Spinal cord (tissue), 10 donors: ENCODE measurements around the gene HDHD3. TPM values are rescaled to one million over a fixed set of nuclear protein-coding genes. Genes with fewer than 3 reads are reported as not detected.
"Not testable (repeated sequence)": the region's sequence is repeated elsewhere in the genome, so short reads cannot be mapped to it uniquely, and the experiment has no call there.

Experiments
- DNase-seq, 6 donors: peaks; one replicate each; pipeline versions ENCODE4 v3.0.0 to v3.0.0-alpha.2; 2013 to 2015; ENCODE audit warnings: low spot score in 6 of 6, low read depth in 4 of 6
- H3K27ac ChIP-seq: one replicate; pipeline ENCODE4 v1.5.1; 2013; ENCODE audit warnings: low read depth, low read length, control low read depth
- H3K27me3 ChIP-seq: one replicate; pipeline ENCODE4 v1.6.1; 2013; ENCODE audit warnings: low read length; ENCODE audit not compliant: control insufficient read depth, insufficient read depth
- H3K36me3 ChIP-seq: one replicate; pipeline ENCODE4 v1.6.1; 2013; ENCODE audit warnings: low read length; ENCODE audit not compliant: control insufficient read depth, insufficient read depth
- H3K4me1 ChIP-seq: one replicate; pipeline ENCODE4 v1.6.1; 2013; ENCODE audit warnings: low read length; ENCODE audit not compliant: control insufficient read depth, insufficient read depth
- H3K4me3 ChIP-seq: one replicate; pipeline ENCODE4 v1.5.1; 2013; ENCODE audit warnings: low read depth, low read length, control low read depth
- H3K9me3 ChIP-seq: one replicate; pipeline ENCODE4 v1.6.1; 2013; ENCODE audit warnings: low read length; ENCODE audit not compliant: control insufficient read depth, insufficient read depth
- WGBS: methylation state at CpG from one replicate; pipeline ENCODE4 v1.1.5; 2013; ENCODE audit warnings: missing lambda C conversion rate; ENCODE audit not compliant: insufficient coverage; 5-methylcytosine and 5-hydroxymethylcytosine counted together
- polyA plus RNA-seq, 2 donors: library from polyadenylated mRNA; unstranded; fragments of 120-200 nt; gene quantifications; one replicate each; pipeline ENCODE4 v1.2.1, GENCODE V29; 2013; ENCODE audit not compliant: insufficient read length in 2 of 2
- total RNA-seq, 2 donors: library from RNA; depleted of rRNA in 1 of 2; stranded (reverse); fragments of 120-200 nt in 1 of 2; fragments of >200 nt in 1 of 2; gene quantifications; one replicate each; pipeline versions ENCODE4 v1.2.3 to v1.2.4, GENCODE V29; 2013 to 2014
- donor health status: healthy.

Gene HDHD3
- total and polyA plus RNA-seq, 4 donors, result 9.6 to 15.4 (median 13.8) TPM

- not testable (repeated sequence) for H3K27ac ChIP-seq, H3K27me3 ChIP-seq, H3K4me3 ChIP-seq, H3K9me3 ChIP-seq
- WGBS, result 18% methylated on average over 5 of the region's 7 CpGs
- peaks cover 14% of the 10 kb centered on the region for H3K36me3 ChIP-seq
- peaks cover 25% of the 10 kb centered on the region for H3K4me1 ChIP-seq
- DNase-seq, result peak in 4 of 6 donors; percentile 27 to 84 (median 65)
Measured at GRCh38 chr9:113406873-113407511, 30.2 kb upstream of the HDHD3 start.

GRCh38 chr9:113406353-113406752 lies 29.6 kb upstream of the HDHD3 start:
- H3K9me3 ChIP-seq, H3K4me3 ChIP-seq, DNase-seq, H3K27ac ChIP-seq, H3K27me3 ChIP-seq: not testable (repeated sequence)
- Histone ChIP-seq H3K36me3 (peaks cover 14% of the 10 kb centered on the region), H3K4me1 (peaks cover 22% of the 10 kb centered on the region)
- 94% methylated on average over 4 of the region's 9 CpGs for WGBS

GRCh38 chr9:113403646-113404045 lies 26.9 kb upstream of the HDHD3 start:
- Histone ChIP-seq H3K9me3 (no peaks in the 10 kb centered on the region), H3K4me1 (peaks cover 18% of the 10 kb centered on the region), H3K36me3 (peaks cover 7% of the 10 kb centered on the region), H3K27ac (no peak overlapping the region), H3K4me3 (no peak overlapping the region), H3K27me3 (no peaks in the 10 kb centered on the region)
- DNase-seq, result no peak
- 100% methylated on average over 1 of the region's 2 CpGs for WGBS

GRCh38 chr9:113401027-113401792 lies 24.4 kb upstream of the HDHD3 start, which contains the start of gene ALAD:
TSS of gene ALAD (minus strand) at chr9:113401284. CDS start at chr9:113393559, 7,725 bp downstream.
- under 1% methylated on average over 47 of the region's 50 CpGs for WGBS
- peak within 1 kb of the TSS; percentile 96 for H3K4me3 ChIP-seq
- H3K27ac ChIP-seq, result peak within 1 kb of the TSS; percentile 71
- peak; percentile 92 to 100 (median 98) for DNase-seq
- H3K36me3 ChIP-seq, result peaks cover 10% of the 10 kb centered on the region
- H3K27me3 ChIP-seq, result no peaks in the 10 kb centered on the region
- peaks cover 18% of the 10 kb centered on the region for H3K4me1 ChIP-seq
- H3K9me3 ChIP-seq, result no peaks in the 10 kb centered on the region

GRCh38 chr9:113399646-113400200 lies 22.9 kb upstream of the HDHD3 start:
- WGBS, result 90% methylated on average over 2 of the region's 3 CpGs
- no peaks in the 10 kb centered on the region for H3K27me3 ChIP-seq
- no peak overlapping the region for H3K4me3 ChIP-seq
- H3K36me3 ChIP-seq, result peaks cover 16% of the 10 kb centered on the region
- no peak overlapping the region for H3K27ac ChIP-seq
- H3K4me1 ChIP-seq, result peaks cover 18% of the 10 kb centered on the region
- DNase-seq, result no peak
- no peaks in the 10 kb centered on the region for H3K9me3 ChIP-seq

- H3K9me3 ChIP-seq, result no peaks in the 10 kb centered on the region
- no peak overlapping the region for H3K27ac ChIP-seq
- H3K36me3 ChIP-seq, result peaks cover 21% of the 10 kb centered on the region
- no peaks in the 10 kb centered on the region for H3K27me3 ChIP-seq
- peaks cover 18% of the 10 kb centered on the region for H3K4me1 ChIP-seq
- no peak for DNase-seq
- H3K4me3 ChIP-seq, result no peak overlapping the region
- WGBS, result 96% methylated on average over 3 of the region's 5 CpGs
Measured at GRCh38 chr9:113398796-113399195, 22.0 kb upstream of the HDHD3 start.

- H3K36me3 ChIP-seq, result peaks cover 32% of the 10 kb centered on the region
- DNase-seq, result no peak
- no peaks in the 10 kb centered on the region for H3K27me3 ChIP-seq
- no peak overlapping the region for H3K4me3 ChIP-seq
- H3K4me1 ChIP-seq, result peaks cover 18% of the 10 kb centered on the region
- no peaks in the 10 kb centered on the region for H3K9me3 ChIP-seq
- H3K27ac ChIP-seq, result no peak overlapping the region
- 85% methylated on average over 1 of the region's 3 CpGs for WGBS
Measured at GRCh38 chr9:113397203-113397631, 20.4 kb upstream of the HDHD3 start.

GRCh38 chr9:113395000-113395861 lies 18.4 kb upstream of the HDHD3 start:
- H3K36me3 ChIP-seq, result peaks cover 52% of the 10 kb centered on the region
- H3K9me3 ChIP-seq, result no peaks in the 10 kb centered on the region
- no peaks in the 10 kb centered on the region for H3K27me3 ChIP-seq
- no peak overlapping the region for H3K27ac ChIP-seq
- peaks cover 8% of the 10 kb centered on the region for H3K4me1 ChIP-seq
- no peak overlapping the region for H3K4me3 ChIP-seq
- DNase-seq, result no peak
- WGBS, result 94% methylated on average over 5 of the region's 9 CpGs

- no peak overlapping the region for H3K27ac ChIP-seq
- H3K36me3 ChIP-seq, result peaks cover 71% of the 10 kb centered on the region
- no peaks in the 10 kb centered on the region for H3K9me3 ChIP-seq
- no peaks in the 10 kb centered on the region for H3K4me1 ChIP-seq
- H3K27me3 ChIP-seq, result no peaks in the 10 kb centered on the region
- H3K4me3 ChIP-seq, result no peak overlapping the region
- 89% methylated on average over 5 of the region's 7 CpGs for WGBS
- no peak for DNase-seq
Measured at GRCh38 chr9:113393281-113393680, 16.5 kb upstream of the HDHD3 start.
